ENCODE measurements around the gene TIGIT.

Gene TIGIT

DNA sequence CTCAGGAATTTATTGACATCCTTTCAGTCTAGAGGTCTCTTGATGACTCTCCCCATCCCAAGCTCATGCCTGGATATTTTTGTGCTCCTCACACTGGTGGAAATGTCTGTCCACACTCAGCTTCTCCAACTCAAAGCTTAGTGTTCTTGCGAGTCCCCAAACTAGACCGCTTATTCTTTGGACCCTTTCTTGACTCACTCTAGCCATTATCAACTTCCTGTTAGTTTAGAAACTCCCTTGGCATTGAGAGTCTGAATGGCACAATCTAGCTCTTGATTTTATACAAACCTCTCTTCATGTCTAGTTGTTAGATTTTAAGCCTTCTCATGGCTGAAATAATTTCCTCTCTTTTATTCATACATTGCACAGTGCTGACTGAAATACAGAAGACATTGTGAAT, 19.6 kb downstream of the TIGIT start:
- no peak for DNase-seq

DNA sequence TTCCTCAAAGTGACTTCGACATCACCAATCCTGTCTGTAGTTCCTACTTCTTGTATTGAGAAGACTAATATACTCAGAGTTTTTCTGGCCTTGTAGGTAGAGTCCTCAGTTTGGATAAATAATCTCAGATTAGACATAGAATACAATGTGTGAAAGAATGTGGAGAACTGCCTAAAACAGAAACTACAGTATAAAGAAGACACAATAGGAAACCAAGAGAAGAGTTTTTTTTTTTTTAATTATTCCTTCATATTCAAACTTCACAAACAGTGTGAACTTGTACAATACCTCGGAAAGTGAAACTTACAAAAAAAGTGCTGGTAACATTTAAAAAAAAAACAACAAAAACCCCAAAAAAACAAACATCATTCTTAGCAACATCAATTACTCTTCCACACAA, 20.5 kb downstream of the TIGIT start:
- DNase-seq = no peak

DNA sequence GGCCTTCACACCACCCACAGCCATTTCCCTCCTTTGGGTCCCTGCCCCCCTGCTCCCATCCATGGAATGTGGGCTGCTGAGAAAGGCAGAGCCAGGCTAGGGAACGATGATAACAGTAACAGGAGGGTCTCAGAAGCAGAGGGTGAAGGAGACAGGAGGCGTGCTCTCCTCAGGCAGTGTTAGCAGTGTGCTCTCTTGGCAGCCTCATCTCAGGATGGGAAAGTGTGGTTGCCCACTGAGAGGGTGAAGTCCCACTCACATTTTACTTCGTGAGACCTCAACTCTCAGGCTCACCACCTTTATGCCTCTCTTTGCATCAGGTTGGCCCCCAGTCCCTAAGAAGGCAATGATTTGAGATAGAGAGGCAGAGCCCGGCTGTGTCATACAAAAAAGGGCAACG, 24.5 kb downstream of the TIGIT start:
- no peak for DNase-seq

DNA sequence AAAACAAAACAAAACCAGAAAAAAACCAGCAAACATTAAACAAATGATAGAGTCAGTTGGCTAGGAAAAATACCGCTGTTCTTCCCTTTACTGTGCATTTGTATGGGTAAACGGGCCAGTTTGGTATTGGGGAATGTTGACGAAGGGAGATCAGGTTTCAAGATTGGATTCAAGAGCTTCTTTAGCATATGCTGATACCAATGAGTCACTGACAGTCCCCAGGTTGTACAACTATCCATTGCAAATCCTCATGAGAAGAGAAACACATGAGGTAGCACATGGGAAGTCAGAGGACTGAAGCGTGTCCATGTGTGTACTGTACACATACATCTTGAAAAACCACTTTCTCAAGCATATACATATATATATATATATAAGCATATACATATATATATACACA, 25.6 kb downstream of the TIGIT start:
- peak; percentile 55 for DNase-seq

DNA sequence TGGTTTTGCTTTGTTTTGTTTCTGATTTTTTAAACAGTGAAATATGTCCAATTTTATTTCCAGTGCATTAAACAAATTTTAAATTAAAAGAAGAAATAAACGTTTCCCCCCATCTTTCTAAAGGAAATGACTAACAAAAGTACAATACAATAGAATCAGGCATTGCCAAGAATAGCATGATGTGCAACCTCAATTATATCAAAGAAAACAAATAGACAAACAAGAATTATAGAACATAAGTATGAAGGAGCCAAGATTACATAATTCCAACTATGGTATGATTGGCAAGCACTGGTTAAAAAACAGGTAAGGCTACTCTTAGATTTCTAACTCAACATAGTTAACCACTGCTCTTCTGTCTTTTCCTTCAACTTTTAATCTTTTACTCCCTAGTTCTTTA, 26.4 kb downstream of the TIGIT start:
- DNase-seq = no peak

DNA sequence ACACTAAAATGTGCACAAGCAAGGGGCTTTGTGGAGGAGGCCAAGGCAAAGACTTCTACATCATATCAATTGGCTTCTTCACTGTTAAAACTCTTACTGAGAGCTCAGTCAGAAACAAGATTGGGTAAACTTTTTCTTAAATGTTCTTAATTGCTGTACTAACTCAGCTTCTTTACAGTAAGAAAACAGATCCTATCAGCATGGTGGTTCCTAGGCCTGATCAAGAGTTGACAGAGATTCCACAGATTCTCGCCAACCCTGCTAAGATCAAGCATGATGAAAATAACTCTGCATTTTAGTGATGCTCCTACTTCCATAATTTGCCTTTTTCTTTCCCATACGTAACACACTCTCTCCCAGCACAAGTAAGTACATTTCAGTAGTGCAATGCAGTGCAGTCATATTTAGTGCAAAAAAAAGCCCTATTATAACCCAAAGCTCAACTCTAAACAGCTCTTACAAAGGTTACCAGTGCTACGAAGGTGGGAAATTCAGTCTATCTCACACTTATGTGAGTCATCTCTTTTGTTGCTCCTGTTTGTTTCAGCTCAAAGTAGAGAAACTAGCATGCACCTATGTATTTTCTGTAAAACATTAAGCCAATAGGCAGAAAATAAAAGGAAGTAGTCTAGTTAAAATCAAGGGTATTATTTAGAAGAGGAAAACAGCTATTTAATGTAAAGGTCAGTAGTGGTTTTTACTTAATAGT, 29.9 kb downstream of the TIGIT start:
- no peak for DNase-seq

DNA sequence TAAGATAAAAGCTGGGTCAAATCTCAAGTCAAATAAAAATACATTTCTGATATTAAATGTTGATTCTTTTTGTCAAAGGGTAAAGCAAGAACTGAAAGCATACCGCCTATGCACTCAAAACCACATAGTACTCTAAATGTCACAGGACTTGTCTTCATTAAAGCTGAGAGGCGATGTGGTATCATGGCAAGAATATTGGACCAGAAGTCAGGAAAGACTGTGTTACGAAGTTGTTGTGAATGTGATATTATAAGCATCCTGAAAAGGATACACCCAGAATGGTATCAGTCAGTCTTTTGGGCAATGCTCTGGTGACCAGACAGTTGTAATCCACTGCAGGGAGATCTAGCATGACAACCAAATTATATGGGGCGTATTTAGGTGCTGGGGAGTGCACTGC, 33.8 kb downstream of the TIGIT start:
- DNase-seq = no peak

DNA sequence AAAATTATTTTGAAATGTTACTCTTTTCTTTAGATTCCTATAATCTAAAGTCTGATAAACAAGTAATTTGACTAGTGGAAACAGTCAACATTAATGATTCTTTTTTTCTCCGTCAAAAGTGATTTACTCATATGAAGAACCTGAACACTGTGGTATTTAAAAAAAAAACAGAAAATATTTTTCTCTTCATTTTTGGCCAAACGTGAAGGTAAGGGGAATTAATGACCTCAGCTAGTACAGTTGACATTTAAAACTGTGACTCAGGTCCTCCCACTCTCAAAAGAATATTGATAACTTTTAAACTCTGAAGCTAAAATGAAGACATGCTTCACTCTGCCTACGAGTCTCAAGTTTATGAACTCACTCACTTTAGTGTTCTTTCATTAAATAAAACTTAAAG, 34.5 kb downstream of the TIGIT start:
- DNase-seq = no peak

DNA sequence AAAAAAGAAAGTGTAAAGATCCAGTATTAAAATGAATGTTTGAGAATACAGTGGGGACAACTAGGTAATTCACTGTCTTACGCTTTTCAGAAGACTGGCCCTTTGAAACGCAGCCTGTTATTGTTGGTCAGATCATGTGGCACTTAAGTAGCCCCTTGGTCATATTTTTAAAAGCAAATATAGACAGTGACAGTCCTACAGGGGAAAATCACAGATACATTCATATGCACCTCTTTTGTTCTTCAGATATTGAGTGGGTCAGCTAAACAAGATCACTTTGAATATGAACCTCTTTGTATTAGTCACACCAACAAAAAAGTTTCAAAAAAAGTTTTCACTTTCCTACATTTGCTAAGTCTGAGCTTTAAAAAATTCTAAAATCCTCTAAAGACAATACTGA, 36.0 kb downstream of the TIGIT start:
- DNase-seq = no peak

DNA sequence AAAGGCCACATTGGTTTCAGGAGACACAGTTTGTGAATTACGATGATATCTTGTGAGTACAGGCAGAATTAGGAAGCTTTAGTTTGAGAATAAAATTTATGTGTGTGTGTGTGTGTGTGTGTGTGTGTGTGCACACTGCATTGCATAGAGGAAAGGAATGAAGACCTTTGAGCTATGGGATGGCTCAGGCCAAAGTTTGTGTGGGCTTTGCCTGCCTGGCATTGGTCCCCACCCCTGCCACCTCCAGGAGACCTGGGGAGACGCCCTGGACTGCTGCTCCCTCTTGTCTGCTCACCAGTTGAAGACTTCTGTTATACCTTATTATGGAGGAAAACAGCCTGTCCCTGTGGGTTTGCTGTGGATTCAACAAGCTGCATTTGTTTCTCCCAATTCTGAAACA, 37.2 kb downstream of the TIGIT start:
- DNase-seq = no peak

DNA sequence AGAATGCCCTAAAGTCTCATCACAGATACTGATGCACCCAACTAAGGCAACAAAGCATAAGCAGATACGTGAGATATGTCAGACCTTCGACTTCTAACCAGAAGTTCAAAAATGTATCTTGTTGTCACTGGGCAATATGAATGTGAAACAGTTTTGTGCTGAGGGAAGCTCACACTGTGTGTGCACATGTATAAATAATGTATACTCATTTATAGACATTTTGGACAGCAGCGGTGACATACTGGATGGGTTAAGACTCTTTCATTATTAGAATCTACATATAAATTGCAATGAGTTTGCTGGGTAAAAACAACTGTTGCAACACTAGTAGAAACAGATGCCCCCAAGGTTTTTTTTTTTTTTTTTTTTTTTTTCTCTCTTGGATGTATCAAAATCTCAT, 37.9 kb downstream of the TIGIT start:
- no peak for DNase-seq

DNA sequence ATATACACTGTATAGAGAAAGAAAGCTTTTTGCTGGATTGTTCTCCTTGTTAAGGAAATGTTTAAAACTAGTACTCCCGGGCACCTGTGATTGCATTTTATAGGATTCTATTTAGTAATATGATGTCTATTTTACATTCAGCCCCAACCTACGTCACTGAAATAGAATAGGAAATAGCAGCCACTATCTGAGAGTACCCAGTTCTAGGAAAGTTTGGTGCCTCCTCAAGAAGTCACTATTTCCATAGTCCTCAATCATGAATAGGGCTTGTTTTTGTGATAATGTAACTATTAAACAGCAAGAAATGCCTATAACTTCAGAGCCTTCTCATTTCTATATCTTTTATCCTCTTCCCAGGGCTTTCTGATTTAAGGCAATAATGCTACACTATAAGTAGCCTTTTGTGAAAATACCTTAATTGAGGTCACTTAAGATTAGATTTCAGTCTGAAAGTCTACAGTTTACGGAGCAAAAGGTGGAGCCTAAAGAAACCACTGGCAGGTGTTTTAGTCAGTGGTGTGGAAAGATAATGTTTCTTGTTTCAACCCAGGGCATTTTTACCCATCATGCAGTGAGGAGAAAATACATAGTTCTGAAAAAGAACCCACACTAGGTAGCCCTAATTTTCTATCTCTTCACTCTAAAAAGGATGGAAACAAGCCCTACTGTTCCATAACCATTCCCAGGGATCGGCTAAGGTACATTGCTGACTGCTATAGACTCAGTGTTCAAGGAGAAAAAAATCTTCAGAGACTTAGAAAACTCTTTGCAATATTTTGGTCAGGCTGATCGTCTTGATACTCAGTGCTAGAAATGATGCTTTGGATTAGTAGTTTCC, 38.7 kb downstream of the TIGIT start:
- no peak for DNase-seq

DNA sequence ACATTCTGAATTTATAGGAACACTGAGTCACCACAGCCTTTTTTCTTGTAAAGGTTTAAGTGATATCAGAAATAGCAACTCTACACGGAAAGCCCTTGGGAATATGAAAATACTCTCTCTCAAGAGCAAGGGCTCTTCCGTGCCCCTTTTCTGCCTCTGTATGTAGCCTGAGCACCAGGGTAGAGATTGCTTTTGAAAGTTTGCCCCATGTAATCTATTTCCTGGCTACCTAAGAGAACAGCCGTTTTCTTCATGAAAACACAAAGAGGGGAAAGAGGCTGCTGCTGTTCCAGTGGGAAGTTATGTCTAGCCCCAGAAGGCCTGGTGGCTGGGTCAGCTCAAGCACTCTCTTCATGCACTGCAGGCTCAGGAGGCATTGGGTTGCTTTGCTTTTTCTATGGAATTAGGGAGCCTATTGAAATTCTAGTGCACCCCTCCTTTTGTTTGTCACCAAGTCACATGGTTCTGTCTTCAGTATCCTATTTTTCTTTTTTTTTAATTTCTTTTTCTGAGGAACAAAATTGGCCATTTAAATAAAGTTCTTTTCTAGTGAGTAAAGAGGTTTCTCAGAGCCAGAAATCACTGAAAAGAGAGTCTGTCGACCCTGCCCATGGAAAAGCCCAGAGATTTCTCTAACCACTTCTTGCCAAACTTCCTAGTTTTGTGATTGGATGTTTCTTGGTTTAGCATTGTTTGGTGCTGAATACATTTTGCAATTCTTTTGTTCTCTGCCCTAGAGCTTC, 39.5 kb downstream of the TIGIT start:
- peak; percentile 9 for DNase-seq

DNA sequence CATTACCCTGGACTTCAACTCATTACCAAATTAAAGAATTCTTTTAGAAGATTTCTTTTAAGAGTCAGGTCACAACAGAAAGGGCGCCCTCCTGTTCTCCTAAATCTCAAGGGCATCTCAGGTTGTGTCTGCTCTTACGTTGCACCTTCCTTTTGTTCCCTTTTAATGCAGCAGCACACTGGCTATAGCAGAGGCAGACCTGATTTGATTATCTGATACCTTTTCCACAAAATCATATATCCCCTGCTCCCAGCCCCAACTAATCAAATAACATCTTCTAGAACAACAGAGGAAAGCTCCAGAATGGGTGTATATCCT, 40.1 kb downstream of the TIGIT start:
- DNase-seq = no peak

DNA sequence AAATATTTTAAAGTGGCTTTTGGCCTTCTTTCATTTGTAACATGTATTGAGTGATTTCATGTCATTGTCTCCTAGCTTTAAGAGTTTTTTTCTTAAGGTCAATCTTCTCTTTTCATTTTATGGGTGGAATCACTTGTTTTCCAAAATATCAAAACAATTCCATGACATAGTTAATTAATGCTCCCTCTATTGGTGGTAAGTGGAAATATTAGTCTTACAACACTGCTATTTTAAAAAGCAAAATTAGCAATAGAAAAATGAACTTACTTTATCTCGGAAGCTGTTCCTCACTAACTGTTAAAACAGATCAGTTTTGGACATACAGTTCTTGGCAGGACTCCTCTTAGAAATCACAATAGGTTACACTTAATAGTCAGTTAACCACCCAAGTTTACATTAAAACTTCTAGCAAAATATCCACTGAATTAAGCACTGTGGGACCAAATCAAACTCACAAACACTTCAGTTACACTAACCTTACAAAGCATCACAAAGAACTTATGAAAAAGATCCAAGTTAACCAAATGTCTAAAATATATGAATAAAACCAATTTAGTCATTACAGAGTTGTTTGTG, 42.4 kb downstream of the TIGIT start:
- peak; percentile 1 for DNase-seq

DNA sequence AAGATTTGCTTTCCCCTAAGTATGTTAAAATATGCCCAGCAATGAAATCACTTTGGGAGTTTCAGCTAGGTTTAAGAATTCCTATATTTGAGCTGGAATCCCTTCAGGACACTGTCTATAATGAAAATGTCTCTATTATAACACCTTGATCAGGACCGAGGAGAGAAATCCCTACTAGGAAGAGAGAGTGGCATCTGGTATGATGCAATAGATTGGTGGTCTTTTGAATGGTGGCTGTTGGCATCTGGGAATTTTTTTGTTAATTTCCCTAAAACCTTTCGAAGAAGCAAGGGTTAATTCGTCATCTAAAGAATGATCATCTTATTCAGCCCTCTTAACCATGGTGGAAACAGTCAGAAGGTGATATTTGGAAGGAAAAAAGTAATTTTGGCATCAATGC, 43.0 kb downstream of the TIGIT start:
- DNase-seq = no peak

DNA sequence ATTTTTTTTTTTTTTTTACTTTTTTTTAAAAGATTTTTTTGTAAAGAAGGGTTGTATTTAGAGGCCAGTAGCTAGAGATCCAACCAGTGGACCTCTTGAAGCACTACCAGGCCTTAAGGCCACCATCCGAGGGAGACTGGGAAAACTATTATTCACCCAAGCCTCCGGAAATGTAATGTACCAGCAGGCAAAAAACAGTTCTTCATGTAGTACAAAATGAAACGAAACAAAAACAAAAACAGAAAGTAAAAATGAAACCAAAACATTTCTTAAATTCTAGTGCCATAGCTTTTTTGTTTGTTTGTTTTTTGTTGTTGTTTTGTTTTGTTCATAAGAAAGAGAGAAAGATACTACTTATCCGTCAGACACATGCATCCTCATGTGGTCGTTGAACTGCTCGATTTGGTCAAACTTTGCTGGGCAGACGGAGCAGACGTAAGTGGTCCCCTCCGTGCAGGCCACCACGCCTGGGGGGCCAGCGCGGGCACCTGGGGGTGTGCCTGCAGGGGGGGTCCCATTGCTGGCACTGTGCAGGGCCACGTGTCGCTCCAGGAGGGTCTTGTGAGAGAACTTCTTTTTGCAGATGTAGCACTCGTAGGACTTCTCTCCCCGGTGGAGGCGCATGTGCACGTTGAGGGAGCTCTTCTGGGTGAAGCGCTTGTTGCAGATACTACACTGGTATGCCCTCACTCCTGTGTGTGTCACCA, 45.0 kb downstream of the TIGIT start:
- no peak for DNase-seq

DNA sequence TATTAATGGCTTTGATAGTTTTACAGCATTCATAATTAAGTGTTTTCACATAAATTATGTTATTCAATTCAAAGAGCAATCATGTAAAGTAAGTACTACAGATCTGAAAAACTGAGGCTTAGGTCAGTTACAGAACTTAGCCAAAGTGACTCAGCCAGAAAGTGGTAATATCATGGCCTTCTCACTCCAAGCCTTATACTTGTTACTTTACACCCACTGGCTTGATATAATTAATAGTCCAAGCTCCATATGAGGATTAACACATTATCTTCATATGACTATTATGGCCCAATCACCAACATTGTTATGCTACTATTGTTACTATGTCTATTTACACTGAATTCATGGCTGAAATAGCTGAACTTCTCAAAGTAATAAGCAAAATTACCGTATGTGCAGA, 50.7 kb downstream of the TIGIT start:
- DNase-seq = no peak

DNA sequence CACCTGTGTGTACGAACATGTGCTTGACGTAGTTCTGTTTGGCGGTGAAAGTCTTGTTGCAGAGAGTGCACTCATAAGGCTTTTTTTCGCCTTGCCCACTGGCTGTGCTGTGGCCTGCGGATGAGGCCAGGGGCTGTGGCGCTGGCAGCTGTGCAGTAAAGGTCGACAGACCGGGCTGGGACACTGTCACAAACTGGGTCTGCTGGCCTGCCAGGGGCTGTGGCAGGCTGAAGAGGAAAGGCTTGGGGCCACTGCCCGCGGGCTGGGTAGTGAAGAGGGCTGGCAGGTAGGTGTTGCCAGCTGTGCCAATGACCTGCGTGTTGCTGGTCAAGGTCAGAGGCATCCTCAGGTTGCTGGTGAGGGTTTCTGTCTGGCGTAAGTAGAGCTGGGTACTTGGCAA, 56.4 kb downstream of the TIGIT start:
- no peak for DNase-seq

DNA sequence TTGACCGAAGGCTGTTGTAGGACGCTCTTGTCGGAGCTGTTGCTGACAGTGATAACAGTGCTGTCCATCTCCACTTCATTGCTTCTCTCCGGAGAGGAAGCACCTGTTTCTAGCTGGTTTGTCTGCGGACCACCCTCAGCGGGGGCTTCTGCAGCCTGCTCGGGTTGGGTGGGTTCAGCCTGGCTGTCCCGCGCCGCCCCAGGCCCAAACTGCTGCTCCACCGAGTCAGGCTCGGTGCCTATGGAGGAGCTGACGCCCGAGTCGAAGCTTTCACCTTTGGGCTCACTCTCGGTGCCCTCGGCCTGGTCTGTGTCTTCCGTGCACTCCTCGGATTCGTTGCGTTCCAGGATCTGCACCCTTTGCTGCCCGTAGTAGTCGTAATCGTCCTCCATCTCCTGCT, 56.9 kb downstream of the TIGIT start:
- DNase-seq = no peak

DNA sequence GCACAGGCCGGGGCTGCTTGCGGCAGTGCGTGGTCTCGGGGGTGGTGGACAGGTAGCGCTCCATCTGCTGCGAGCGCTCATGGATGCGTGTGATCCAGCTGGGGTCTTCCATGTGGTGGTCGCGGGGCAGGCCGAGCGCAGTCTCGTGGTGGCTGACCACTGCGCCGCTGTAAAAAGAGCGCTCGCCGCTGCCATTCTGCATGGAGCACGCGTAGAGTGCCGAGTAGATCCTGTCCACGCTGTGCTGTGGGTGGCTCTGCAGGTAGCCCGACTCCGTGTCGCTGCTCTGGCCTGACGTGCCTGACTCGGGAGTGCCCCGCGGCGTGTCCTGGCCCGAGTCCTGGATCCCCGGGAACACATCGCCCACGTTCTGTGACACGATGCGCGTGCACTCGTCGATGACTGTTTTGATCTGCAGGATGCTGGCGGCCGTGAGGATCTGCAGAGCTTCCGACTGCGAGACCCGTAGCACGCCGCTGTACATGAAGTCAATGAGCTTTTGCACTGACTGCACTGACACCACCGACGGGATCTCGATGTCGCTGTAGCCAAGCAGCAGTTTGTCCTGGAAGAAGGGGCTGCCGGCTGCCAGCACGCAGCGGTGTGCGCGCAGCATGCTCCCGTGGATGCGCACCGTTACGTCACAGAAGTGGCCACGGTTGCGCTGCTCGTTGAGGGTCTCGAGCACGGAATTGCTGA, 57.4 kb downstream of the TIGIT start:
- no peak for DNase-seq

DNA sequence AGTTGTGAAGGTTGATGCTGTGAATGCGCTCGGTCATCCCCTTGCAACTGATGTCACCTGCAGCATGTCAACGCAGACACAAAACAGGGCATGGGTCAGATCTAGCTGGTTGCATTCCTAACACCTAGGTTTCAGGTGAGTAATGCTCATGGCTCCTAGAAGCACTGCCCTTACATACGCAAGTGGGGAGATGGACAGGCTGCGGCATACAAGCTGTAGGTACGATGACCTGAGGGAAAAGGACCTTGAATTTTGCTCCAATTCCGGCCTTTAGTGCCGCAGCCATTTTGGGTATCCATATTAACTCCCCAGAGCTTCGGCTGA, 58.0 kb downstream of the TIGIT start:
- no peak for DNase-seq

DNA sequence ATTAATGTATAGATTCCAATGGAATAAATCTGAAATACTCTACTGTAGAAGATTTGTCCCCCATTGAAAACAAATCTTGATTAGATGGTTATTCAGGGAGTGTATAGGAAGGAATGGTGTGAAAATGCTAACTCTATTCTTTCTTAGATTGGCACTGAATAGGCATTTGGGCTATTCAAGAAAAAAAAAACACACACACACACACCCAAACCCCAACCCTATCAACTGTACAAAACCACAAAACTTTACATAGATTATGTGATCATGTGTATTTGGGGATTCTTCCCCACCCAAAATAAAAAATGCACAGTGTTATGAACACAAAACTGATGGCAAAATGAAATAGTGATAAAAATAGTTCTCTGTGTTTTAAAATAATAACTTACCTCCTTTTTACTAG, 61.8 kb downstream of the TIGIT start:
- no peak for DNase-seq

Data from fibroblast of skin of right biceps (primary cell).